IPS DF 4.7 (cell line): ENCODE data around the gene EIF2B2.

ENCODE experiments used
- DNase-seq: peaks from one replicate; pipeline ENCODE4 v3.0.0-alpha.2; 2013; ENCODE audit warnings: low spot score; ENCODE audit errors: extremely low read depth

EIF2B2 gene

DNA sequence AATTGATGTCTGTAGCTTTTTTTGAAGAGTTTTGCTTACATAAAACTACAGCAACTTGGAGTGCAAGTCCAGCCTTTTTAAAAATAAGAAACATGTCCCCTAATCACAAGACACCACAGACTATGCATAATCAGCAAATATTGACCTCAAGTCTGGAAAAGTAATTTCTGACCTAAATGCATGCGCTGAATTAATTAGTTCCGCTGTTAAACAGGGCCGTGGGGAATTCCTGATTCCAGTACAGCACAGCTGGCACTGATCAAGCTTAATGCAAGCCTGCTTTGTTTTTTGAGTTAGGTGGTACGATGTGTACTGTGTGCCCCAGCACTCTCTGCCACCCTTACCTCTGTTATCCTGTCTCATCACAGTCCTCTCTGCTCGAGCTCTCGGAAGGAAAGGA, 39.3 kb downstream of the EIF2B2 start:
- no peak for DNase-seq

DNA sequence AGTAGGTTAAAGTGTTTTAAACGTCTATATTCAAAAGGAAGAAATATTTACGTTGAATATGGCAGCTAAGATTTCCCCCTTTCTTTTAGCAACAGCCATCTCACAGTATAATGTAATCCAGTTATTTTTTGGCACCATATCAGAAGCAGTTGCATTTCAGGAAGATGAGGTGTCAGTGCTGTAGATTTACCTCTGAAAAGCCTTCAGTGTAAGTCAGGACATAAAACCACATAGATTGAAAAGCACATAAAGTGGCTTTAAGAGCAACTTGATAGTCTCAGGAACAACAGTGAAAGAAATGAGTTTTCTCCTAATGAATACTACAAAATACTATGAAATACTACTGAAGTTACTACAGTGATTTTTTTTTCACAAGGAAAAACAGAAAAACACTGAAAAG, 41.6 kb downstream of the EIF2B2 start:
- no peak for DNase-seq

DNA sequence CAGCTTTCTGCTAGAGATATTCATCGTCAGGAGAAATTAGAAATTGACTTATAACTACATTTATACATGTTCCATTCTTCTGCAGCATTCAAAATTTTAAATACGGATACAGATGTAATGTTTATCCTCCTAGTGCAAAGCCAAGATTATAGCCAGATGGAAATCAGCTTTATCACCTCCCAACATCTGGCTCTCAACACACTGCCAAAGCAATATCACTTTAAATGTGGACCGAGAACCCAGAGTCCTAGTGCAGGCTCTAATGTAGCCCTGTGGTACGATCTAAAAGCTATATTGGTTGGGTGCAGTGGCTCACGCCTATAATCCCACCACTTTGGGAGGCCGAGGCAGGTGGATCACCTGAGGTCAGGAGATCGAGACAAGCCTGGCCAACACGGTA, 42.0 kb downstream of the EIF2B2 start:
- DNase-seq = no peak

DNA sequence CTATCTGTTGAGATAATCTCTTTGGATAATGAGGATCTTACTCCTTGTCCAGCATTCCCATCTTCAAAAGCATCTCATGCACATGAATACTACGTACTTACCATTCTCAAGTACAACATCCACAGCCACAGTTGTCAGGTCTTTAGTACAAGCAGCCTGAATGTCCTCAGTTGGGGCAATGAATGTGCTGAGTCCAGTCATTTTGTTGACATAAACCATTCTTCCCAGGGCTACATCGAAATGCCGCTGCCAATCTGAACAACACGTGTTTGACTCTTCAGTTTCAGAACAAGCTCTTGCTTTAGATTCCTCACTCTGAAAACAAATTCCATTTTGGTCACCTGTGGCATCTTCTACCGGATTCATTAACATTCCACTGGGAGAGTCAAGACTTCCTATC, 43.6 kb downstream of the EIF2B2 start:
- DNase-seq = no peak

DNA sequence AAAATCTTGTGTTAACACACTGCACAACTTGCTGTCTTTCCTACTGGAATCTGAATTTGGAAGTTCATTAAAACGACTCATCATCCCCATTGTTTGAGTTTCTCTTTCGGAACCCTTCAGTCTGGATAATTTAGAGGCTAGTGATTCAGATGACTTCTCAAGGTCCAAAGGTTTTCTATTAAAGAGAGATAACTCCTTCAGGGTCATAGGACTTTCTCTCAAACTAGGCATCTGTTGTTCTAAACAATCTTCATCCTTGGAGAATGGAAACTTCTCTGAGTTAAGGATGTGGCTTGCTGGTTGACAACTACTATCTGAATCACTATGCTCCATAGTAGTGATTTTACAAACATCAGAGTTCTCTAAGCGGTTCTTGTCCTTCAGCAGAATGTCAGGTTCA, 44.2 kb downstream of the EIF2B2 start:
- DNase-seq = no peak

DNA sequence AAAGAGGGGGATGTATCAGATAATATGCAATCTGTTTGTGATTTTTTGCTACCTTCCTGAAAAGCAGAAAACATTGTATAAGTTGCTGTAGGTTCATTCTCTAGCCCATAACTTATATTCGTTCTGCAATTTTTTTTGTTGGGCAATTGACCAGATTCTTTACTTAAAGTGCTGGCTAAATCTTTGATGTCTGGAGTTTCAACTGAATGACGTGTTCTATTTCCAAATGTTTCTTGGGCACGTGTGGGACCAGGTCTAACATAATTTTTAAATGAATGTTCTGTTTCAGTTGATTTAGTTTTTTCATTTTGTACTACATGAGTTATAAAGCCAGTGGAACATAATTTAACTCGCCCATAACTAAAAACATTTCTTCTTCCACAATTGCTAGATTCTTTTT, 44.8 kb downstream of the EIF2B2 start:
- DNase-seq = no peak

DNA sequence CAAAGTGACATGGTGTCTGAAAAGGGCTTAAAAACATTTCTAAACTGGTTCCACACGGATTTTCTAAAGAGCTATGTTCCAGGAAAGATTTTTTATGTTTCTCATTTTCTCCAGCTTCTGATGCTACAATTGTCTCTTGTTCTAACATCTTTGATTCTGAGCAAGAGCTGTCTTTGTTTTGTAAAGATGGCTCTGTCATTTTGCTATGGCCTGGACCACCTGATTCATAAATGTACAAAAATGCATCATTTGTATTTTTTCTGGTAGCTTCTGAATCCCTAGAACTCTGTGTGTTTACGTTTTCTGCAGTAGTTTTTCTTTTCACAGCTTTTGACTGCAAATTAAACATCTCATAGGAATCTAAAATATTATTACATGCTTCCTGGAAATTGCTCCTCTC, 45.4 kb downstream of the EIF2B2 start:
- no peak for DNase-seq

DNA sequence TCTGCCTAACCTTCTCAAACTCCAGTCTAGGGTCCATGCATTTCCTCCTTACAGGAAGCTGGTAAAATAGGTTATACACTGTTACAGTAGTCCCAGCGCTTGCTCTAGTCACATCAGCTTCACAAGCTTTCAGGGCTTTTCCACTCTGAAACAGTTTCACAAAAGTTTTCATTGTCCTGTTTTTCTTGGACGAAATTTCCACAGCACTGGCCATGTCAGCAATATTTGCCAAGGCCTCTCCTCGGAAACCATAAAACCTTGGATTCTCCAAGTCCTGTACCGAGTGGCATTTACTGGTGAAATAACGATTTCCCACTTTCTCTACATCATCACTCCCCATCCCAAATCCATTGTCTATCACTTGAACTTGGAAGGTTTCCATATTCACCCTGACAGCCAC, 46.4 kb downstream of the EIF2B2 start:
- no peak for DNase-seq

DNA sequence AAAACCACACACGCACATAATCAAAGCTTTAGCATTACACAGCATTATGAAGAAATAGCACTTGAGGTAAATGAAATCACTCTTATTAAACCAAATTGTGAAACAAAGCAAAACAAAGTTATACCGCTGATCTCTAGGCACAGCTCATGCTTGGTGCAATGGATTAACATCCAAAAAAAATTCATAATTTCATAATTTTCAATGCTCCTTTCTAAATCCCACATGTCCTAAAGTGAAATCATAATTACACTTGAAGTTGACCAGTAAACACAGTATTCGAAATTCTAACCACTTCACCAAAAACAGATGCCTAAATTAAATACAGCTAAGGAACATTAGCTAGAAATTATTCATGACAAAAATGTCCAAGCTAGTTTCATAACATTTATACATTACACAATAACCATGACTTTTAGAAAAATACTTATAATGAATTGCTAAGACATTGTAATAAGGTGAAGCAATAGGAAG, 47.0 kb downstream of the EIF2B2 start:
- DNase-seq = no peak

DNA sequence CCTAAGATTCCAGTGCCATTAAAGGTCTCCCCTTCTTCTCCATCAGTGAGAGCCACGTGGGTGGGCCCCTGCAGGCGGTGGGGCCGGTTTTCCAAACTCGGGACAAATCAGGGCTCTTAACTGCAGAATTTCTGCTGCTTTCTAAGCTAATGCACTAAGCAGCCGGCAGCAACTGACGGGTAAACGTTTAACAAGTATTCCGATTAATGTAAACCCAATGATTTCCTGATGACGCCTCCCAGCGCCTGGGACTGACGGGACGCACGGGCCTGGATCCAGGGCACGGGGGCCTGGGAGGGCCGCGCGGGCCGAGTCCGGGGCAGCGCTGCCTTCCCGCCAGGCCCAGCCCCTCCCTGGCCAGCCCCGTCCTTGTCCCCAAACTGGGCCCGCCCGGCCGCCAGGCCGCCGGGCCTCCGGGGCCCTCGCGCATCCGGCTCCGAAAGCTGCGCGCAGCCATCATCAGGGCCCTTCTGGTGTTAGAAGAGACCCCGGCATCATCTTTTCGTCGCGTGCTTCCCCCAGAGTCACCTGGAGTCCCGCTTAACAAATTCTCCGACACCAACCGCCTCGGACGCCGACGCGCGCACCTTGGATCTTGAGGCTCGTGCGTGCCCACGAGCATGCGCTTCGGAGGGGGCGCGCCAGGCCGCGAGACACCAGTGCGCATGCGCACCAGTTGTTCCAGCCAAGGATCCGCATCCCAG, 48.3 kb downstream of the EIF2B2 start, which contains the start of gene MLH3:
Gene MLH3, minus strand, starts transcription at position 616 of the 704 bp plus-strand sequence. CDS start 1,812 bp downstream, outside the sequence.
- DNase-seq = no peak

DNA sequence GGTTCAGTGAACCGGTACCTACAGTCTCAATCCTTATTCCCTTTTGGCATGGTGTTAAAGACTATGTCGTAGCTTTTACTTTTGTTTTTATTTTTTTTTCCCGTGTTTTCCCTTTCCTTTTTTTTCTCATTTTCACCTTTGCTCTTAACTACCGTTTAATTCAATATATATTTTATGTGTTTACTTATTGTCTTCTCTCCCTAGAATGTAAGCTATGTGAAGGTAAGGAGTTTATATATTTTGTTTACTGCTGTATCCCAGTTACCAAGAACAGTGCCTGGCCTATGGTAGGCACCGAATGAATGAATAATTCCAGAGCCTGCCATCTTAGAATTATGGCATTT, 48.8 kb downstream of the EIF2B2 start:
- DNase-seq = no peak

DNA sequence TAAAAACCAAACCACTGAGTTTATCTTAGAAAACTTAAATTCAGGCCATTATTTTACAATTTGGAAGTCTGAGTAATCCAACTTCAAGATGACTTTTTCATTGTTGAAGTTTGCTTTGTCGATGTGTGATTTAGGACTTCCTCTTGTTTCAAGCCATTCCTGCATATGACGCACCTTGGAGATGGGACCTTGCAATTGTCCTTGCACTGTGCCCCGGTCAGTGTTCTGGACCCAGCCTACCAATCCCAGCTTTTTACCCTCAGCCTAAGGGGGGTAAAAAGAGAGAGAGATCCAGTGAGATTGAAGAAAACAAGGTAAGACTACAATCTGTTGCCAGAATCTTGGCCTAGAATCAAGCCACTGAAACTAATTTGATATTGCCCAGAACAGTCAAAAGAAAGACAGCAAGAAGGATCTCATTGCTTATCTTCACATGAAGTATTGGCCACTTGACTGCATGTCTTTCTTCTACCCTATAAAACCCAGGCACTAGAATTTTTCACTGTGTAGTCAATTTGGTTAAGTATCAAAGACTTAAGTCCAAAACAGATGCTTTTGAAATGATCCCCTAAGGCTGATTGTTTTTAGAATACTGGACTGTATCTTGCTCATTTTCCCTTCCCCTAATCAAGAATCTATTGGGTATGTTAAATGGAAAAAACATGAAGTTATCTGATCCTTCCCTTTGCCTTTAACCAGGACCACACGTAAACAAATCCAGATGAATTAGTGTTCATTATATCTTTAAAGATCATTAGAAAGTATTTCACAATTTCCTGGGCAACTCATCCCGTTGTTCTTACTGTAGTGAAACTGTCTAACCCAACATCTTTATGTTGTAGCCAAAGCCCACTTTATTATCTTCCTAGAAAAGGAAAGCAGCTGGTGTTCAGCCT, 50.9 kb downstream of the EIF2B2 start:
- DNase-seq = no peak

DNA sequence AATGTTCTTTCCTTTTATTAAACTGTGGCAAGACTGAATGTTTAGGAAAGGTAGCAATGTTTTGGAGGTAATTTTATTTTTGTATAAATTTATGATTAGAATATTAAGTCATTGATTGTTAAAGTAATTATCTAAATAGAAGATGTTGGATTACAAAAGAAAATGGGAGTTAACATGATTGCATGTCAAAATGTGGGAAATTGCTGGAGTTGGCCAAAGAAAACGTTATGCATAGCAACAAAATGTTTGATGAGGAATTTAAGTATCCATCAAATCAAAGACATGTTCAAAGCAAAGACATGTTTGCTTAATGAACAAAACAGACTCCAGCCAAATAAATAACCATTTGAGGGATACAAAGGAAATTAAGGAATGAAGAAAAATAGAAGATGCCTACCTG, 51.7 kb downstream of the EIF2B2 start:
- DNase-seq = no peak

DNA sequence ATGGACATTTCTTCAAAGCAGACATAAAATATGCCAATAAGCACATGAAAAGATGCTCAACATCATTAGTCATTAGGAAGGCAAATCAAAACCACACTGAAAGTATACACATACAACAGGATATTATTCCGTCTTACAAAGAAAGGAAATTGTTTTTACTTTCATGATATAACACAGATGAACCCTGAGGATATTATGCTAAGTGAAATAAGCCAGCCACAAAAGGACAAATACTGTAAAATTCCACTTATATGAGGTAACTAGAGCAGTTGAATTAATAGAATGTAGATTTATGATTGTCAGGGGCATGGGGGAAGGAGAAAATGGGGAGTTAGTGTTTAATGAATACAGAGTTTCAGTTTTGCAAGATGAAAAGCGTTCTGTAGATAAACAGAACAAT, 56.9 kb downstream of the EIF2B2 start:
- no peak for DNase-seq

DNA sequence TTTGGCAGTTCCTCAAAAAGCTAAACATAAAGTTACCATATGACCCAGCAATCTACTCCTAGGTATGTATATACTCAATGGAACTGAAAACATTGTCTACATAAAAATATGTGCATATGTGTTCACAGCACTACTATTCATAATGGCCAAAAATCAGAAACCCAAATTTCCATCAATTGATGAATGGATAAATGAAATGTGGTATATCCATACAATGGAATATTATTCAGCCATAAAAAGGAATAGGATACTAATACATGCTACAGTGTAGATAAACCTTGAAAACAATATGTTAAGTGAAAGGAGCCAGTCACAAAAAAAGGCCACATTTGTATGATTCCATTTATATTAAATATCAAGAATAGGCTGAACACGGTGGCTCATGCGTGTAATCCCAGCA, 57.7 kb downstream of the EIF2B2 start:
- DNase-seq = no peak
